ENCODE data around the gene NELFE. TPM values are rescaled to one million over a fixed set of nuclear protein-coding genes. Genes with fewer than 3 reads are reported as not detected.
"Not testable (repeated sequence)": the region's sequence is repeated elsewhere in the genome, so short reads cannot be mapped to it uniquely, and the experiment has no call there.

NELFE gene
- total and polyA plus RNA-seq, 2 donors (not counting 1 experiment from before 2014, with no cell fraction given), result 81.7 to 85.5 TPM

- H3K4me1 ChIP-seq (ENCODE audit: control insufficient read depth, extremely low read depth, insufficient read depth, low read length), result no peaks in the 10 kb centered on the region
- H3K27ac ChIP-seq (ENCODE audit: insufficient read depth, low read length), result no peak overlapping the region
- H2AFZ ChIP-seq (ENCODE audit: low read length), result no peak overlapping the region
- no peak overlapping the region for H3K4me2 ChIP-seq (ENCODE audit: extremely low read depth, insufficient read depth, low read length)
- H3K9ac ChIP-seq (ENCODE audit: insufficient read depth, low read length), result no peak overlapping the region
- H3K36me3 ChIP-seq (ENCODE audit: control insufficient read depth, insufficient read depth, low read length), result no peaks in the 10 kb centered on the region
- no peak overlapping the region for H3K4me3 ChIP-seq (replicated peaks in 1 of 4; ENCODE audit: control extremely low read depth in 1 of 4, insufficient read depth in 1 of 4, low read depth in 3 of 4, low read length in 4 of 4)
- TF ChIP-seq EZH2 (IDR thresholded peaks at IDR 0.05; ENCODE audit: low read length, missing control alignments) (no peak), CTCF (conservative IDR thresholded peaks at IDR 0.05 in 1 of 2, IDR thresholded peaks at IDR 0.05 in 1 of 2; ENCODE audit: low read depth in 1 of 2, low read length in 2 of 2) (no peak)
- no peaks in the 10 kb centered on the region for H3K9me3 ChIP-seq (ENCODE audit: control insufficient read depth, insufficient read depth, low read depth, low read length)
- no peaks in the 10 kb centered on the region for H4K20me1 ChIP-seq (ENCODE audit: control insufficient read depth, extremely low read depth, insufficient read depth, low read length)
- no peaks in the 10 kb centered on the region for H3K79me2 ChIP-seq (ENCODE audit: control insufficient read depth, insufficient read depth, low read length)
- DNase-seq (ENCODE audit: low read depth in 2 of 2), result no peak
- no peaks in the 10 kb centered on the region for H3K27me3 ChIP-seq (ENCODE audit: control insufficient read depth, insufficient read depth, low read length)
These were observed 22.9 kb downstream of the NELFE start for GRCh38 chr6:31935823-31936222.

DNA sequence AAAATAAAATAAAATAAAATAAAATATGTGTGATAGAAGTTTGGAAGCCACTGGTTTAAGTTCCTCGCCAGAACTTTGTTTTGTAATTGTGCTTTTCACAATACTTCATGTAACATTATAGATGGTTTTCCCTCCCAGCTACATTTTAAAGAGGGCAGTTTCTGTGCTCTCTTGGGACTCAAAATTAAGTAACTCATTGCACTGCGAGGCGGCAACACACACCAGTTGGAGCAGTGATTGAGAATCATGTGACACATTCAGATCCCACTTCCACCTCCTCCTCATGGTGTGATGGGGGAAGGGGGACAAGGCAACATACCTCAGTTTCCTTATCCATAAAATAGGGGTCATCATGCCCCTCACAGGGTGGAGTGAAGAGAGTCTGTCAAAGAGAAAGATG, 23.8 kb downstream of the NELFE start:
- Histone ChIP-seq H4K20me1 (ENCODE audit: control insufficient read depth, extremely low read depth, insufficient read depth, low read length) (no peaks in the 10 kb centered on the region), H3K9ac (ENCODE audit: insufficient read depth, low read length) (no peak overlapping the region)
- TF ChIP-seq EZH2 (IDR thresholded peaks at IDR 0.05; ENCODE audit: low read length, missing control alignments) (no peak), CTCF (conservative IDR thresholded peaks at IDR 0.05 in 1 of 2, IDR thresholded peaks at IDR 0.05 in 1 of 2; ENCODE audit: low read depth in 1 of 2, low read length in 2 of 2) (no peak)

GRCh38 chr6:31933537-31933936, 25.2 kb downstream of the NELFE start:
- H3K4me3 ChIP-seq (replicated peaks in 1 of 4; ENCODE audit: control extremely low read depth in 1 of 4, insufficient read depth in 1 of 4, low read depth in 3 of 4, low read length in 4 of 4), result no peak overlapping the region
- TF ChIP-seq EZH2 (IDR thresholded peaks at IDR 0.05; ENCODE audit: low read length, missing control alignments), result no peak
- no peak for TF ChIP-seq CTCF (conservative IDR thresholded peaks at IDR 0.05 in 1 of 2, IDR thresholded peaks at IDR 0.05 in 1 of 2; ENCODE audit: low read depth in 1 of 2, low read length in 2 of 2)
- H3K9ac ChIP-seq (ENCODE audit: insufficient read depth, low read length), result no peak overlapping the region
- no peaks in the 10 kb centered on the region for H3K9me3 ChIP-seq (ENCODE audit: control insufficient read depth, insufficient read depth, low read depth, low read length)
- no peak overlapping the region for H3K27ac ChIP-seq (ENCODE audit: insufficient read depth, low read length)
- no peaks in the 10 kb centered on the region for H3K4me1 ChIP-seq (ENCODE audit: control insufficient read depth, extremely low read depth, insufficient read depth, low read length)
- H3K79me2 ChIP-seq (ENCODE audit: control insufficient read depth, insufficient read depth, low read length), result no peaks in the 10 kb centered on the region
- H3K27me3 ChIP-seq (ENCODE audit: control insufficient read depth, insufficient read depth, low read length), result no peaks in the 10 kb centered on the region
- no peak overlapping the region for H3K4me2 ChIP-seq (ENCODE audit: extremely low read depth, insufficient read depth, low read length)
- H4K20me1 ChIP-seq (ENCODE audit: control insufficient read depth, extremely low read depth, insufficient read depth, low read length), result no peaks in the 10 kb centered on the region
- H3K36me3 ChIP-seq (ENCODE audit: control insufficient read depth, insufficient read depth, low read length), result no peaks in the 10 kb centered on the region
- no peak for DNase-seq (ENCODE audit: low read depth in 2 of 2)
- no peak overlapping the region for H2AFZ ChIP-seq (ENCODE audit: low read length)

More for the DNA sequence above, 23.8 kb downstream of the NELFE start:
- Histone ChIP-seq H2AFZ (ENCODE audit: low read length) (no peak overlapping the region), H3K27ac (ENCODE audit: insufficient read depth, low read length) (no peak overlapping the region), H3K79me2 (ENCODE audit: control insufficient read depth, insufficient read depth, low read length) (no peaks in the 10 kb centered on the region), H3K9me3 (ENCODE audit: control insufficient read depth, insufficient read depth, low read depth, low read length) (no peaks in the 10 kb centered on the region), H3K27me3 (ENCODE audit: control insufficient read depth, insufficient read depth, low read length) (no peaks in the 10 kb centered on the region), H3K4me1 (ENCODE audit: control insufficient read depth, extremely low read depth, insufficient read depth, low read length) (no peaks in the 10 kb centered on the region), H3K36me3 (ENCODE audit: control insufficient read depth, insufficient read depth, low read length) (no peaks in the 10 kb centered on the region), H3K4me2 (ENCODE audit: extremely low read depth, insufficient read depth, low read length) (no peak overlapping the region), H3K4me3 (replicated peaks in 1 of 4; ENCODE audit: control extremely low read depth in 1 of 4, insufficient read depth in 1 of 4, low read depth in 3 of 4, low read length in 4 of 4) (no peak overlapping the region)
- DNase-seq (ENCODE audit: low read depth in 2 of 2), result no peak

DNA sequence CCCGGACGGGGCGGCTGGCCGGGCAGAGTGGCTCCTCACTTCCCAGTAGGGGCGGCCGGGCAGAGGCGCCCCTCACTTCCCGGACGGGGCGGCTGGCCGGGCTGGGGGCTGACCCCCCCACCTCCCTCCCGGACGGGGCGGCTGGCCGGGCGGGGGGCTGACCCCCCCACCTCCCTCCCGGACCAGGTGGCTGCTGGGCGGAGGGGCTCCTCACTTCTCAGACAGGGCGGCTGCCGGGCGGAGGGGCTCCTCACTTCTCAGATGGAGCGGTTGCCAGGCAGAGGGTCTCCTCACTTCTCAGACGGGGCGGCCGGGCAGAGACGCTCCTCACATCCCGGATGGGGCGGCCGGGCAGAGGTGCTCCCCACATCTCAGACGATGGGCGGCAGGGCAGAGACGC, 26.6 kb downstream of the NELFE start:
- H3K4me3 ChIP-seq (replicated peaks in 1 of 4; ENCODE audit: control extremely low read depth in 1 of 4, insufficient read depth in 1 of 4, low read depth in 3 of 4, low read length in 4 of 4); H3K36me3 ChIP-seq (ENCODE audit: control insufficient read depth, insufficient read depth, low read length); H3K27ac ChIP-seq (ENCODE audit: insufficient read depth, low read length); DNase-seq (ENCODE audit: low read depth in 2 of 2); H4K20me1 ChIP-seq (ENCODE audit: control insufficient read depth, extremely low read depth, insufficient read depth, low read length); H2AFZ ChIP-seq (ENCODE audit: low read length); H3K79me2 ChIP-seq (ENCODE audit: control insufficient read depth, insufficient read depth, low read length); H3K9me3 ChIP-seq (ENCODE audit: control insufficient read depth, insufficient read depth, low read depth, low read length); H3K4me1 ChIP-seq (ENCODE audit: control insufficient read depth, extremely low read depth, insufficient read depth, low read length); H3K9ac ChIP-seq (ENCODE audit: insufficient read depth, low read length); H3K4me2 ChIP-seq (ENCODE audit: extremely low read depth, insufficient read depth, low read length); H3K27me3 ChIP-seq (ENCODE audit: control insufficient read depth, insufficient read depth, low read length): not testable (repeated sequence)

Data from fibroblast of lung (primary cell).